Activated CD4-positive, alpha-beta T cell treated with anti-CD3 and anti-CD28 coated beads for 36 hours (primary cell): Measurements from ENCODE around the gene RCL1. TPM values are rescaled to one million over a fixed set of nuclear protein-coding genes. Genes with fewer than 3 reads are reported as not detected.

ENCODE experiments used
- ATAC-seq: fragments of 200-7000 bp; cut with Tn5 transposase; one replicate; pipeline ENCODE4 v1.10.0; 2021; ENCODE audit warnings: mild to moderate bottlenecking, moderate library complexity
- CTCF ChIA-PET: fragments of 350-600 bp; sonication (Branson Sonifier 250); formaldehyde crosslinking; loops from one replicate; lab custom pipeline; 2021; ENCODE audit warnings: antibody characterized with exemption; lab: Charles Lee
- POLR2A ChIA-PET: fragments of 350-600 bp; sonication (Branson Sonifier 250); formaldehyde crosslinking; loops from one replicate; lab custom pipeline; 2021; ENCODE audit warnings: antibody characterized with exemption, inconsistent platforms; lab: Charles Lee
- DNase-seq: peaks from one replicate; pipeline ENCODE4 v3.0.0-alpha.2; 2020
- H3K27ac Mint-ChIP-seq: one replicate; pipeline ENCODE4 v1.8.0; 2021; ENCODE audit warnings: mixed read lengths
- H3K27me3 Mint-ChIP-seq: one replicate; pipeline ENCODE4 v1.8.0; 2021; ENCODE audit warnings: mixed read lengths
- H3K36me3 Mint-ChIP-seq: one replicate; pipeline ENCODE4 v1.8.0; 2021; ENCODE audit warnings: low read depth, mixed read lengths
- H3K4me1 Mint-ChIP-seq: one replicate; pipeline ENCODE4 v1.8.0; 2021; ENCODE audit warnings: mixed read lengths
- H3K4me3 Mint-ChIP-seq: one replicate; pipeline ENCODE4 v1.8.0; 2021; ENCODE audit warnings: mild to moderate bottlenecking, moderate library complexity, mixed read lengths
- H3K9me3 Mint-ChIP-seq: one replicate; pipeline ENCODE4 v1.8.0; 2021; ENCODE audit warnings: low read depth, mixed read lengths
- intact Hi-C, 2 experiments: fragments of 100-400 bp; cut with DNase I in 1 of 2; cut with micrococcal nuclease in 1 of 2; formaldehyde crosslinking; loops; one replicate each; pipeline versions ENCODE4 v1.14.2 to v1.15.1; 2022 to 2024; cut with DNase I, micrococcal nuclease
- total RNA-seq, 2 experiments: library from RNA; stranded (reverse); gene quantifications; one replicate each; pipeline ENCODE4 v1.2.3, GENCODE V29; 2021

The RCL1 gene
- total RNA-seq, 2 experiments from 2014 or later: 27.0 to 36.4 TPM

DNA sequence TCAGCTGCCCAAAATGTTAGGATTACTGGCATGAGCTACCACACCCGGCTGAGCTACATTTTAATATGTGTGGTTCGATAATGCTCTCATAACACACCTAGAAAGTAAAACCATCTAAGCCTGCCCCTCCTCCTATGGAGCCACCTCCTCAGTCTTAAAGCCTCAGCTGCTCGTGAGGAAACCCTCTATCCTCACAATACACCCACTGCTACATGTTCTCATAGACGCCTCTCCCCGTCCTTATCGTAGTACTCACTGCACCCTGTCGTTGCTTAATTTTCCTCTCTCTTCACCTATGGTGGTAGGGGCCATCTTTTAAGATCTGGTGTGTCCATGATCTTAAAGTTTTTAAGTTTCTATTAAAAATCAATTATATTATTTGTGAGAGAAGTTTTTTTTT lies 72.9 kb downstream of the RCL1 start:
- Mint-ChIP-seq H3K36me3 (peaks cover 30% of the 10 kb centered on the region), H3K27me3 (no peaks in the 10 kb centered on the region), H3K9me3 (no peaks in the 10 kb centered on the region), H3K27ac (peak overlapping the region; percentile 72), H3K4me3 (no peak overlapping the region), H3K4me1 (peaks cover 20% of the 10 kb centered on the region)
- ChIA-PET CTCF (interaction anchor here (0.6 to 1.7 kb wide), 6 partner anchors 9 to 123 kb away, joined by 3 to 8 read pairs (median 3); no protein-coding TSS in a partner anchor), POLR2A (interaction anchor here (0.6 kb wide), 1 partner anchor 177 kb away, joined by 4 read pairs; no protein-coding TSS in a partner anchor)
- peak; percentile 68 for ATAC-seq
- peak; percentile 22 for DNase-seq
- intact Hi-C loops: loop anchor here (5.0 to 10.0 kb wide), 4 partner anchors 33 to 122 kb away; partner anchors contain the start of gene JAK2 (in 2 of the 2)

GRCh38 chr9:4866239-4866969 lies 73.7 kb downstream of the RCL1 start:
- intact Hi-C loops: loop anchor here (5.0 to 10.0 kb wide), 4 partner anchors 34 to 121 kb away; partner anchors contain the start of gene JAK2 (in 2 of the 2)
- peak; percentile 79 for ATAC-seq
- ChIA-PET POLR2A (interaction anchor here (0.6 kb wide), 1 partner anchor 70 kb away, joined by 3 read pairs; no protein-coding TSS in a partner anchor), CTCF (interaction anchor here (0.6 to 1.7 kb wide), 5 partner anchors 16 to 389 kb away, joined by 3 to 8 read pairs (median 4); no protein-coding TSS in a partner anchor)
- H3K36me3 Mint-ChIP-seq: peaks cover 27% of the 10 kb centered on the region
- peak; percentile 15 for DNase-seq
- H3K4me1 Mint-ChIP-seq: peaks cover 20% of the 10 kb centered on the region
- H3K27ac Mint-ChIP-seq: peak overlapping the region; percentile 74
- peak overlapping the region; percentile 18 for H3K4me3 Mint-ChIP-seq
- no peaks in the 10 kb centered on the region for H3K27me3 Mint-ChIP-seq
- H3K9me3 Mint-ChIP-seq: no peaks in the 10 kb centered on the region

- CTCF ChIA-PET: interaction anchor here (0.8 kb wide), 1 partner anchor 284 kb away, joined by 3 read pairs; no protein-coding TSS in a partner anchor
- Mint-ChIP-seq H3K27me3 (no peaks in the 10 kb centered on the region), H3K9me3 (no peaks in the 10 kb centered on the region), H3K4me1 (no peaks in the 10 kb centered on the region), H3K36me3 (peaks cover 22% of the 10 kb centered on the region), H3K4me3 (no peak overlapping the region), H3K27ac (no peak overlapping the region)
- POLR2A ChIA-PET: no interaction called here
- DNase-seq (no peak), ATAC-seq (no peak)
- intact Hi-C loops: no loop called here
Observed at GRCh38 chr9:4873066-4873465, 80.3 kb downstream of the RCL1 start.

DNA sequence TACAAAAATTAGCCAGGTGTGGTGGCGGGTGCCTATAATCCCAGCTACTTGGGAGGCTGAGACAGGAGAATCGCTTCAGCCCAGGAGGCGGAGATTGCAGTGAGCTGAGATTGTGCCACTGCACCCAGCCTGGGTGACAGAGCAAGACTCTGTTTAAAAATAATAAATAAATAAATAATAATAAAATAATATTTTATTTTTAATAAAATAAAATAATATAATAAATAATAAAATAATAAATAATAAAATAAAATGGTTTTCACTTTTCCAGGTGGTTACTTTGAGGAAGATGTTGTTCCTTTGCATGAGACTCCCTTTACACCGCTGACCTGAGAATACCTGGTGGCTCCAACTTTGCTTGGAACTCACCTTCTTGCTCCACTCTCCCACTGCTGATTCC lies 82.8 kb downstream of the RCL1 start:
- Mint-ChIP-seq H3K27ac (no peak overlapping the region), H3K4me3 (no peak overlapping the region), H3K9me3 (no peaks in the 10 kb centered on the region), H3K4me1 (no peaks in the 10 kb centered on the region), H3K27me3 (no peaks in the 10 kb centered on the region), H3K36me3 (peaks cover 19% of the 10 kb centered on the region)
- DNase-seq (no peak), ATAC-seq (no peak)
- POLR2A ChIA-PET: no interaction called here
- CTCF ChIA-PET: no interaction called here
- intact Hi-C loops: no loop called here

DNA sequence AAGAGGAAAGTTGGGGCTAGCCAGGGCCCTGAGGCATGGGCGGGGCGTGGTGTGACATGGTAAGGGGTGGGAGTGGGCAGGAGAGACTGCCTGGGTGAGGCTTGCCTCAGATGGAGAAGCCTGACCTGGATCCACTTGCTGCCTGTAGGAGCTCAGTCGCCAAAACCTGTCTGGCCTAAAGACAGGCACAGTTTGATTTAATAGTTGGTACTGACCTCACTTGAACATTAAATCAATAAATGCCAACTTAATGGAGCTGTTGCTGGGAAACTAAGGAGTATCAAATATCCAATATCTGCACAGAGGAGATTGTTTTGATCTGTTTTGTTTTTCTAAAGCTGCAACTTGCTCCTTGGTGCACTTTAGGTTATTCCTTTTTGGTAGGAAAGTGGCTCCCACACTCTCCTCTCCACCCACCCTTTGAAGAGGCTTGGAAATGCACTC lies 86.4 kb downstream of the RCL1 start:
- H3K4me1 Mint-ChIP-seq: no peaks in the 10 kb centered on the region
- CTCF ChIA-PET: interaction anchor here (0.7 to 1.5 kb wide), 2 partner anchors 15 to 149 kb away, joined by 3 to 4 read pairs; no protein-coding TSS in a partner anchor
- ATAC-seq (no peak), DNase-seq (no peak)
- no peaks in the 10 kb centered on the region for H3K27me3 Mint-ChIP-seq
- H3K27ac Mint-ChIP-seq: no peak overlapping the region
- no peaks in the 10 kb centered on the region for H3K9me3 Mint-ChIP-seq
- POLR2A ChIA-PET: no interaction called here
- no peak overlapping the region for H3K4me3 Mint-ChIP-seq
- peaks cover 12% of the 10 kb centered on the region for H3K36me3 Mint-ChIP-seq
- intact Hi-C loops: no loop called here

GRCh38 chr9:4883326-4883873 lies 90.7 kb downstream of the RCL1 start:
- CTCF ChIA-PET: interaction anchor here (0.5 to 0.9 kb wide), 2 partner anchors 105 to 724 kb away, joined by 3 to 4 read pairs; no protein-coding TSS in a partner anchor
- Mint-ChIP-seq H3K27ac (no peak overlapping the region), H3K4me3 (no peak overlapping the region), H3K9me3 (no peaks in the 10 kb centered on the region), H3K36me3 (peaks cover 2% of the 10 kb centered on the region), H3K27me3 (no peaks in the 10 kb centered on the region), H3K4me1 (no peaks in the 10 kb centered on the region)
- POLR2A ChIA-PET: no interaction called here
- DNase-seq (no peak), ATAC-seq (no peak)
- intact Hi-C loops: no loop called here

DNA sequence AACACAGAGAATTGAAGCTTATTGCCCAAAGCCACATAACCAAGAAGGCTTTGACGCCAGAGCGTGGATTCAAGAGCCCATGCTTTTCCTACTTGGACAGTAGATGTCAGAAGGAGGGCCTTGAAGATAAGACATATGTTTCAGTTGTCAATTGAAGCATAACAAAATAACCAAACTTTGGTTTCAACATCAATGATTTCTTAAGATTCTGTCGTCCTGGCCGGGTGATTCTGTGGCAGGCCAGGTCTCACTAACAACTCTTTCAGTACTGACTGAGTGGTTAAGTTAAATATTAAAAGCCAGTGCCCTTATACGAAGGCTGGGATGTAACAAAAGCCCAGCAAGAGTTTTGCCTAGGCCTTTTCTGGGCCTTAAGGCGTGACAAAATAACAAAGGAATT lies 94.0 kb downstream of the RCL1 start:
- no peaks in the 10 kb centered on the region for H3K27me3 Mint-ChIP-seq
- peaks cover 1% of the 10 kb centered on the region for H3K9me3 Mint-ChIP-seq
- intact Hi-C loops: no loop called here
- no peak overlapping the region for H3K4me3 Mint-ChIP-seq
- H3K27ac Mint-ChIP-seq: no peak overlapping the region
- no peaks in the 10 kb centered on the region for H3K4me1 Mint-ChIP-seq
- ChIA-PET POLR2A (interaction anchor here (0.7 kb wide), 1 partner anchor 676 kb away, joined by 3 read pairs; no protein-coding TSS in a partner anchor), CTCF (interaction anchor here (1.7 kb wide), 1 partner anchor 127 kb away, joined by 6 read pairs; no protein-coding TSS in a partner anchor)
- DNase-seq: no peak
- no peak for ATAC-seq
- peaks cover 3% of the 10 kb centered on the region for H3K36me3 Mint-ChIP-seq

GRCh38 chr9:4887556-4887955 lies 94.8 kb downstream of the RCL1 start:
- ATAC-seq: no peak
- ChIA-PET POLR2A (no interaction called here), CTCF (interaction anchor here (0.8 kb wide), 1 partner anchor 101 kb away, joined by 3 read pairs; no protein-coding TSS in a partner anchor)
- no peak overlapping the region for H3K27ac Mint-ChIP-seq
- H3K9me3 Mint-ChIP-seq: peaks cover 1% of the 10 kb centered on the region
- peaks cover 3% of the 10 kb centered on the region for H3K36me3 Mint-ChIP-seq
- no peak overlapping the region for H3K4me3 Mint-ChIP-seq
- no peaks in the 10 kb centered on the region for H3K27me3 Mint-ChIP-seq
- intact Hi-C loops: no loop called here
- no peaks in the 10 kb centered on the region for H3K4me1 Mint-ChIP-seq
- DNase-seq: no peak

DNA sequence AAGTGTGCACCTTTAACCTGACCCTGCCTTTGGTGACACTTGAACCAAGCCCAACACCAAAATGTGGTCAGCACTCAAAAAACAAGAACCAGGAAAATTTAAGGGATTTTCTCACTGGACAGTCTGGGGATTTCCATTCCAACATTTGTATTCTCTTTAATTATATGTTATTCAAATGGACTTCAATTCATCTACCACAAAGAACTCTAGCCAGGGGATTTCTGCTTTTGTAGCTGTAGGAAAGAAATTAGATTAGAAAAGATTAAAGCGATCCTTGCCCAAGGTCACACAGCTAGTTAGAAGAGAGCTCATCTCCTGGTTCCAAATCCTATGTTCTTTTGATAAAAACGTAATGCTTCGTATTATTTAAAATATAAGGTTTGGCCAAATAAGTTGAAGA lies 97.5 kb downstream of the RCL1 start:
- Mint-ChIP-seq H3K4me1 (no peaks in the 10 kb centered on the region), H3K36me3 (peaks cover 1% of the 10 kb centered on the region), H3K9me3 (peaks cover 1% of the 10 kb centered on the region), H3K27me3 (no peaks in the 10 kb centered on the region), H3K27ac (no peak overlapping the region), H3K4me3 (no peak overlapping the region)
- ChIA-PET POLR2A (no interaction called here), CTCF (no interaction called here)
- intact Hi-C loops: no loop called here
- ATAC-seq: no peak
- no peak for DNase-seq

DNA sequence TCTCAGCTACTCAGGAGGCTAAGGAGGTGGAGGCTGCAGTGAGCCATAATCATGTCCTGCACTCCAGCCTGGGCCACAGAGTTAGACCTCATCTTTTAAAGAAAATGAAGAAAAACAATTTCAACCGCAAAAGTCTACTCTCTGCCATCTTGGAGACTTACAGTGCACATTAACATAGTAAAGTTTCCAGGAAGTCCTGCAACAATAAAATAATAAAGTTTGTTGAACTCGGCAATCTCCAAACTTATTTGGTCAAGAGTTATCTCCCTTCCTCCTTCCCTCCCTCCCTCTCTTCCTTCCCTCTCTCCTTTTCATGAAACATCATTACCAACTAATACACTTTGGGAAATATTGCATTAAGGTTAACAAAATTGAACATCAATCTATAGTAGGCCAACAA lies 98.2 kb downstream of the RCL1 start:
- intact Hi-C loops: no loop called here
- Mint-ChIP-seq H3K4me1 (no peaks in the 10 kb centered on the region), H3K27ac (no peak overlapping the region), H3K4me3 (no peak overlapping the region), H3K27me3 (no peaks in the 10 kb centered on the region), H3K9me3 (peaks cover 1% of the 10 kb centered on the region), H3K36me3 (peaks cover 1% of the 10 kb centered on the region)
- ATAC-seq (no peak), DNase-seq (no peak)
- ChIA-PET CTCF (no interaction called here), POLR2A (interaction anchor here (0.8 kb wide), 1 partner anchor 11 kb away, joined by 5 read pairs; no protein-coding TSS in a partner anchor)

GRCh38 chr9:4891674-4892073 lies 98.9 kb downstream of the RCL1 start:
- DNase-seq (no peak), ATAC-seq (no peak)
- ChIA-PET CTCF (no interaction called here), POLR2A (interaction anchor here (0.8 kb wide), 1 partner anchor 12 kb away, joined by 5 read pairs; no protein-coding TSS in a partner anchor)
- H3K36me3 Mint-ChIP-seq: peaks cover 1% of the 10 kb centered on the region
- intact Hi-C loops: no loop called here
- H3K4me3 Mint-ChIP-seq: no peak overlapping the region
- no peak overlapping the region for H3K27ac Mint-ChIP-seq
- H3K4me1 Mint-ChIP-seq: no peaks in the 10 kb centered on the region
- H3K9me3 Mint-ChIP-seq: peaks cover 1% of the 10 kb centered on the region
- no peaks in the 10 kb centered on the region for H3K27me3 Mint-ChIP-seq
